ENCODE results near the gene TOB1. TPM values are rescaled to one million over a fixed set of nuclear protein-coding genes. Genes with fewer than 3 reads are reported as not detected.

The TOB1 gene
- polyA plus RNA-seq, 1 of the 3 experiments (the other 2 are of a cell fraction): 19.3 TPM

DNA sequence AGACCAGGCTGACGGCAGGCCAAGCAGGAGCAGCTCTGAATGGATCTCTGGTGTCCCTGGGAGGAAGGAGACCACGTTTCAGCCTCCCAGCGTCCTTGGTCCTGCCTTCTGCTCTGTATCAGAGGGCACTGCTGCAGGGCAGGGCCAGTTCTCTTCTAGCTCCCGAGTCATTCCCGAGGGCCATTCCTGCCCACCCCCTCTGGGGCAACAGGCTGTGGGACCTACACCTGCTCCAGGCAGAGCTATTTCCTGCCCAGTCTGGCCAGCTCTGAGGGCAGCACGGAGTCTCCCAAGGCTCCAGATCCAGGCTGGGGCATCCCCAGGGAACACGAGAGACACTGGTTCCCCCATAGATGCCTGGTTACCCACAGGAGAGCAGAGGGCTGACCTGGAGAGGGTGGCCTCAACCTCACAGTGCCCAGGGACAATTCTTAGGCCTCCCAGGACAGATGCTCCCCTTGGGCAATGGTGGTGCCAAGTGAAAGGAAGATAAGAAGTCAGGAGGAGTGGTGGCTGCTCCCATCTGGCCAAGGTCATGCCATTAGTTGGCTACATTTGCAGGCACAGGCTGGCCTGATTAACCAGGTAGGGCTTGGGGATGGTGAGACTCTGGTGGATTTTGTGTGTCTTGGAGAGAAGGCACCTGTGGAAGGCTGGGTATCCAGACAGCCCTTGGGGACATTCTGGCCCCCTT, 28.7 kb downstream of the TOB1 start (continued):
- TF ChIP-seq, protein P1, sequence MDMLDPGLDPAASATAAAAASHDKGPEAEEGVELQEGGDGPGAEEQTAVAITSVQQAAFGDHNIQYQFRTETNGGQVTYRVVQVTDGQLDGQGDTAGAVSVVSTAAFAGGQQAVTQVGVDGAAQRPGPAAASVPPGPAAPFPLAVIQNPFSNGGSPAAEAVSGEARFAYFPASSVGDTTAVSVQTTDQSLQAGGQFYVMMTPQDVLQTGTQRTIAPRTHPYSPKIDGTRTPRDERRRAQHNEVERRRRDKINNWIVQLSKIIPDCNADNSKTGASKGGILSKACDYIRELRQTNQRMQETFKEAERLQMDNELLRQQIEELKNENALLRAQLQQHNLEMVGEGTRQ (IDR thresholded peaks at IDR 0.05; ENCODE audit: borderline replicate concordance, low read depth, low read length): no peak
- no peak for TF ChIP-seq RFX5 (IDR thresholded peaks at IDR 0.05; ENCODE audit: low read length)
- no peak for TF ChIP-seq ELF1 (IDR thresholded peaks at IDR 0.05)
- no peak for TF ChIP-seq RAD21 (IDR thresholded peaks at IDR 0.05; ENCODE audit: low read length)
- no peak for TF ChIP-seq GATA2 (CRISPR knock-in tag; IDR thresholded peaks at IDR 0.05)
- no peak for TF ChIP-seq GABPA (IDR thresholded peaks at IDR 0.05; ENCODE audit: low read depth)
- TF ChIP-seq FOXM1 (IDR thresholded peaks at IDR 0.05; ENCODE audit: low read depth): no peak
- TF ChIP-seq FOXJ3 (CRISPR knock-in tag; IDR thresholded peaks at IDR 0.05): no peak

DNA sequence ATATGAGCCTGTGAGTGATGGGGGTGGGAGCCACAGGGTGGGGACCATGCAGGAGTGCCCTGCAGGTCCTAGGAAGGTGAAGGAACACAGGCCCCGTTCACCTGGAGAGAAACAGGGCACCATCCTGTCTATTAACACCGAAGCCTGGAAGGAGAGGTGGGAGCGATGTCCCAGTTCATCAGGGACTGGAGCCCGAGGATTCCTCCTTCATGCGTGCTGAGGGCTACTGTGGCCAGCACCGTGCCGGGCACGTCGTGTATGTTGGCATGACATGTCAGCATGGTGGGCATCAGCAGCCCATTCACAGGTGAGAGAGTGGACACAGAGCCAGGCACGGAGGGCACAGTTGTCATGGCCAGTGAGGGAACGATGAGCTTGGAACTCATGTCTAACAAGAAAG, 29.3 kb downstream of the TOB1 start:
- POLR2A ChIA-PET: no interaction called here
- no peak overlapping the region for H3K27ac ChIP-seq (ENCODE audit: low read depth in 2 of 2, low read length in 1 of 2)
- no peaks in the 10 kb centered on the region for H3F3A ChIP-seq (replicated peaks; ENCODE audit: insufficient read depth)
- H3K4me2 ChIP-seq: no peak overlapping the region
- H3K9me2 ChIP-seq: no peaks in the 10 kb centered on the region
- no peak overlapping the region for H3K9ac ChIP-seq
- CTCF ChIA-PET: interaction anchor here (1.1 to 26.2 kb wide), 3 partner anchors 16 to 54 kb away, joined by 3 to 520 read pairs (median 3); no protein-coding TSS in a partner anchor
- no peak overlapping the region for H2AFZ ChIP-seq (ENCODE audit: low read depth)
- WGBS (ENCODE audit: low lambda C conversion rate): 84% methylated on average over 10 of the region's 11 CpGs
- no peaks in the 10 kb centered on the region for H3K9me3 ChIP-seq
- no peaks in the 10 kb centered on the region for H3K79me2 ChIP-seq (ENCODE audit: insufficient read depth)
- no peak for DNase-seq
- no peaks in the 10 kb centered on the region for H3K36me3 ChIP-seq (replicated peaks in 1 of 2; ENCODE audit: control insufficient read depth in 1 of 2, insufficient read depth in 2 of 2, low read length in 1 of 2)
- H3K27me3 ChIP-seq (ENCODE audit: insufficient read depth): no peaks in the 10 kb centered on the region; the same call in 1 of the 2 replicates
- no peak overlapping the region for H3K4me3 ChIP-seq (ENCODE audit: low read depth in 2 of 2, low read length in 1 of 2)
- peaks cover 0 to 12% of the 10 kb centered on the region in 2 experiments; a peak in 1 of 4 replicates for H3K4me1 ChIP-seq (ENCODE audit: control insufficient read depth in 1 of 2, insufficient read depth in 2 of 2, low read depth in 1 of 2, low read length in 1 of 2)
- H4K20me1 ChIP-seq (ENCODE audit: insufficient read depth): no peaks in the 10 kb centered on the region
- TF ChIP-seq CHD2 (IDR thresholded peaks at IDR 0.05; ENCODE audit: low read length, partially characterized antibody) (no peak), JUND (IDR thresholded peaks at IDR 0.05) (no peak), FOXJ3 (CRISPR knock-in tag; IDR thresholded peaks at IDR 0.05) (no peak), TEAD4 (IDR thresholded peaks at IDR 0.05; ENCODE audit: borderline replicate concordance, insufficient read depth) (no peak), GATA2 (CRISPR knock-in tag; IDR thresholded peaks at IDR 0.05) (no peak), RAD21 (IDR thresholded peaks at IDR 0.05; ENCODE audit: low read length) (no peak), YY1 (IDR thresholded peaks at IDR 0.05; ENCODE audit: low read depth) (no peak), ELF1 (IDR thresholded peaks at IDR 0.05) (no peak), FOSL2 (IDR thresholded peaks at IDR 0.05; ENCODE audit: borderline replicate concordance, low read depth) (no peak), SMC3 (IDR thresholded peaks at IDR 0.05; ENCODE audit: low read depth, low read length) (no peak), RCOR1 (IDR thresholded peaks at IDR 0.05; ENCODE audit: low read length) (no peak), SIN3A (IDR thresholded peaks at IDR 0.05; ENCODE audit: borderline replicate concordance, low read depth, low read length) (no peak)
- TF ChIP-seq, protein P2, sequence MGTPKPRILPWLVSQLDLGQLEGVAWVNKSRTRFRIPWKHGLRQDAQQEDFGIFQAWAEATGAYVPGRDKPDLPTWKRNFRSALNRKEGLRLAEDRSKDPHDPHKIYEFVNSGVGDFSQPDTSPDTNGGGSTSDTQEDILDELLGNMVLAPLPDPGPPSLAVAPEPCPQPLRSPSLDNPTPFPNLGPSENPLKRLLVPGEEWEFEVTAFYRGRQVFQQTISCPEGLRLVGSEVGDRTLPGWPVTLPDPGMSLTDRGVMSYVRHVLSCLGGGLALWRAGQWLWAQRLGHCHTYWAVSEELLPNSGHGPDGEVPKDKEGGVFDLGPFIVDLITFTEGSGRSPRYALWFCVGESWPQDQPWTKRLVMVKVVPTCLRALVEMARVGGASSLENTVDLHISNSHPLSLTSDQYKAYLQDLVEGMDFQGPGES (IDR thresholded peaks at IDR 0.05; ENCODE audit: low read depth, low read length): no peak
- TF ChIP-seq, protein P3, sequence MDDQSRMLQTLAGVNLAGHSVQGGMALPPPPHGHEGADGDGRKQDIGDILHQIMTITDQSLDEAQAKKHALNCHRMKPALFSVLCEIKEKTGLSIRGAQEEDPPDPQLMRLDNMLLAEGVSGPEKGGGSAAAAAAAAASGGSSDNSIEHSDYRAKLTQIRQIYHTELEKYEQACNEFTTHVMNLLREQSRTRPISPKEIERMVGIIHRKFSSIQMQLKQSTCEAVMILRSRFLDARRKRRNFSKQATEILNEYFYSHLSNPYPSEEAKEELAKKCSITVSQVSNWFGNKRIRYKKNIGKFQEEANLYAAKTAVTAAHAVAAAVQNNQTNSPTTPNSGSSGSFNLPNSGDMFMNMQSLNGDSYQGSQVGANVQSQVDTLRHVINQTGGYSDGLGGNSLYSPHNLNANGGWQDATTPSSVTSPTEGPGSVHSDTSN (IDR thresholded peaks at IDR 0.05): no peak
- TF ChIP-seq, protein P4, sequence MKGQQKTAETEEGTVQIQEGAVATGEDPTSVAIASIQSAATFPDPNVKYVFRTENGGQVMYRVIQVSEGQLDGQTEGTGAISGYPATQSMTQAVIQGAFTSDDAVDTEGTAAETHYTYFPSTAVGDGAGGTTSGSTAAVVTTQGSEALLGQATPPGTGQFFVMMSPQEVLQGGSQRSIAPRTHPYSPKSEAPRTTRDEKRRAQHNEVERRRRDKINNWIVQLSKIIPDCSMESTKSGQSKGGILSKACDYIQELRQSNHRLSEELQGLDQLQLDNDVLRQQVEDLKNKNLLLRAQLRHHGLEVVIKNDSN (IDR thresholded peaks at IDR 0.05; ENCODE audit: borderline replicate concordance, low read depth): no peak
- TF ChIP-seq, protein P5, sequence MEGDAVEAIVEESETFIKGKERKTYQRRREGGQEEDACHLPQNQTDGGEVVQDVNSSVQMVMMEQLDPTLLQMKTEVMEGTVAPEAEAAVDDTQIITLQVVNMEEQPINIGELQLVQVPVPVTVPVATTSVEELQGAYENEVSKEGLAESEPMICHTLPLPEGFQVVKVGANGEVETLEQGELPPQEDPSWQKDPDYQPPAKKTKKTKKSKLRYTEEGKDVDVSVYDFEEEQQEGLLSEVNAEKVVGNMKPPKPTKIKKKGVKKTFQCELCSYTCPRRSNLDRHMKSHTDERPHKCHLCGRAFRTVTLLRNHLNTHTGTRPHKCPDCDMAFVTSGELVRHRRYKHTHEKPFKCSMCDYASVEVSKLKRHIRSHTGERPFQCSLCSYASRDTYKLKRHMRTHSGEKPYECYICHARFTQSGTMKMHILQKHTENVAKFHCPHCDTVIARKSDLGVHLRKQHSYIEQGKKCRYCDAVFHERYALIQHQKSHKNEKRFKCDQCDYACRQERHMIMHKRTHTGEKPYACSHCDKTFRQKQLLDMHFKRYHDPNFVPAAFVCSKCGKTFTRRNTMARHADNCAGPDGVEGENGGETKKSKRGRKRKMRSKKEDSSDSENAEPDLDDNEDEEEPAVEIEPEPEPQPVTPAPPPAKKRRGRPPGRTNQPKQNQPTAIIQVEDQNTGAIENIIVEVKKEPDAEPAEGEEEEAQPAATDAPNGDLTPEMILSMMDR (IDR thresholded peaks at IDR 0.05): no peak
- TF ChIP-seq, protein P1 (IDR thresholded peaks at IDR 0.05; ENCODE audit: borderline replicate concordance, low read depth, low read length): no peak
